Aortic smooth muscle cell (primary cell): Measurements from ENCODE around the gene OLFM4. TPM values are rescaled to one million over a fixed set of nuclear protein-coding genes. Genes with fewer than 3 reads are reported as not detected.

Source experiments
- total RNA-seq: library from RNA; depleted of rRNA; stranded (reverse); fragments of >200 nt; gene quantifications from 2 replicates; pipeline ENCODE4 v1.2.3, GENCODE V29; 2014

Gene OLFM4
- 0.19 and 0.26 TPM in 2 replicates for total RNA-seq

GRCh38 chr13:53028637-53029203 lies at the start of gene OLFM4:
OLFM4 (plus strand) TSS chr13:53028813; CDS start chr13:53028837, 24 bp downstream.

Other genes with a start within 250 kb of the OLFM4 start
- under 0.01 TPM in 1 of 2 replicates, not detected in the other for gene PCDH8, start 180.2 kb upstream of the OLFM4 start, total RNA-seq